ENCODE data around the gene KCTD19. TPM values are rescaled to one million over a fixed set of nuclear protein-coding genes. Genes with fewer than 3 reads are reported as not detected.

The KCTD19 gene
- total RNA-seq, 1 donor from 2014 or later: 1.3 TPM

- H3K27me3 Mint-ChIP-seq (ENCODE audit: low read depth): no peaks in the 10 kb centered on the region
- no peak overlapping the region for H3K4me3 Mint-ChIP-seq
- no peak overlapping the region for H3K27ac Mint-ChIP-seq (ENCODE audit: unreplicated experiment)
- H3K36me3 Mint-ChIP-seq (ENCODE audit: low read depth): no peaks in the 10 kb centered on the region
- no peaks in the 10 kb centered on the region for H3K4me1 Mint-ChIP-seq
- DNase-seq (ENCODE audit: low read depth, low spot score): no peak
- no peak for TF ChIP-seq CTCF (conservative IDR thresholded peaks at IDR 0.05)
- H3K9me3 Mint-ChIP-seq: no peaks in the 10 kb centered on the region
These were observed 55.1 kb downstream of the KCTD19 start for GRCh38 chr16:67271446-67271845.

DNA sequence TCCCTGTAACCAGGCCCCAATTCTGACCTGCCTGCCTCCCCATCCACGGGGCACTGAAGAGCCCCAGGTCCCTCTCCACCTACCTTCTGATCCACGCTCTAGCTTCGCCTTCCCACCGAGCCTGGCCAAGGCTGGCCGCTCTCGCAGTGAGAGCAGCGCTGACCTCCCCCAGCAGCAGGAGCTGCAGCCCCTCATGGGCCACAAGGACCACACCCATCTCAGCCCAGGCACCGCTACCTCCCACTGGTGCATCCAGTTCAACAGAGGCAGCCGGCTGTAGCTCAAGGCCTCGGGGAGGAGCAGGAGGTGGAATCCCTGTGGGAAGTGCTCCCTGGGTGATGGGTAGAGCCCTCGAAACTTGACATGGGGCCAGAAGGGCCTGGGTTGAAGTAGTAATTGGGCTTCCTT lies 55.6 kb downstream of the KCTD19 start:
- Mint-ChIP-seq H3K4me1 (no peaks in the 10 kb centered on the region), H3K4me3 (no peak overlapping the region), H3K27ac (ENCODE audit: unreplicated experiment) (no peak overlapping the region), H3K27me3 (ENCODE audit: low read depth) (no peaks in the 10 kb centered on the region), H3K36me3 (ENCODE audit: low read depth) (no peaks in the 10 kb centered on the region), H3K9me3 (no peaks in the 10 kb centered on the region)
- TF ChIP-seq CTCF (conservative IDR thresholded peaks at IDR 0.05): no peak
- no peak for DNase-seq (ENCODE audit: low read depth, low spot score)

- no peaks in the 10 kb centered on the region for H3K9me3 Mint-ChIP-seq
- H3K4me3 Mint-ChIP-seq: no peak overlapping the region
- no peak for DNase-seq (ENCODE audit: low read depth, low spot score)
- no peaks in the 10 kb centered on the region for H3K27me3 Mint-ChIP-seq (ENCODE audit: low read depth)
- H3K36me3 Mint-ChIP-seq (ENCODE audit: low read depth): no peaks in the 10 kb centered on the region
- no peak overlapping the region for H3K27ac Mint-ChIP-seq (ENCODE audit: unreplicated experiment)
- TF ChIP-seq CTCF (conservative IDR thresholded peaks at IDR 0.05): no peak
- no peaks in the 10 kb centered on the region for H3K4me1 Mint-ChIP-seq
These were observed 56.8 kb downstream of the KCTD19 start for GRCh38 chr16:67269766-67270165.

- H3K4me1 Mint-ChIP-seq: no peaks in the 10 kb centered on the region
- H3K27me3 Mint-ChIP-seq (ENCODE audit: low read depth): peaks cover 2% of the 10 kb centered on the region
- H3K27ac Mint-ChIP-seq (ENCODE audit: unreplicated experiment): no peak overlapping the region
- H3K4me3 Mint-ChIP-seq: no peak overlapping the region
- no peaks in the 10 kb centered on the region for H3K36me3 Mint-ChIP-seq (ENCODE audit: low read depth)
- no peaks in the 10 kb centered on the region for H3K9me3 Mint-ChIP-seq
- TF ChIP-seq CTCF (conservative IDR thresholded peaks at IDR 0.05): no peak
- no peak for DNase-seq (ENCODE audit: low read depth, low spot score)
These were observed 58.4 kb downstream of the KCTD19 start for GRCh38 chr16:67268136-67268579.

GRCh38 chr16:67265834-67266233 lies 60.7 kb downstream of the KCTD19 start:
- no peak for DNase-seq (ENCODE audit: low read depth, low spot score)
- Mint-ChIP-seq H3K27me3 (ENCODE audit: low read depth) (peaks cover 15% of the 10 kb centered on the region), H3K4me1 (no peaks in the 10 kb centered on the region), H3K9me3 (no peaks in the 10 kb centered on the region), H3K27ac (ENCODE audit: unreplicated experiment) (no peak overlapping the region), H3K36me3 (ENCODE audit: low read depth) (no peaks in the 10 kb centered on the region), H3K4me3 (no peak overlapping the region)
- no peak for TF ChIP-seq CTCF (conservative IDR thresholded peaks at IDR 0.05)

DNA sequence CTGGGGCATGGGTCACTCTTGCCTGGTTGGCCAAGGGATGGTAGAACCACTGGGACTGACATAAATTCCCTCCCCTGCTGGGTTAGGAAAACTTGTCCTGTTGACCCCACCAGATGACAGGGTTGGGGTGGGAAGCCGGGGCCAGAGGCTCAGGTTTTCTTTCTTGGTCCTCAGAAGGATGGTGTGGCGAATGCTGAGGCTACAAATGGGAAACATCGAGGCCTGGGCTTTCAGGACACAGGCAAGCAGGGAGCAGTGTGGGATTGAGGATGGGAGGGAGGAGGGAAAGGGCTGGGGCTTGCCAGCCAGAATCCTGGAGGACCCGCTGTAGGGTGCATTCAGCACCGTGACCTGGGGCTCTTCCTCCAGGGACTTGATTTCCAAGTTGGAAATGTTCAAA lies 61.7 kb downstream of the KCTD19 start:
- TF ChIP-seq CTCF (conservative IDR thresholded peaks at IDR 0.05): no peak
- H3K27ac Mint-ChIP-seq (ENCODE audit: unreplicated experiment): no peak overlapping the region

More for the DNA sequence above, 61.7 kb downstream of the KCTD19 start:
- Mint-ChIP-seq H3K36me3 (ENCODE audit: low read depth) (no peaks in the 10 kb centered on the region), H3K9me3 (no peaks in the 10 kb centered on the region), H3K27me3 (ENCODE audit: low read depth) (peaks cover 15% of the 10 kb centered on the region), H3K4me3 (no peak overlapping the region), H3K4me1 (no peaks in the 10 kb centered on the region)
- DNase-seq (ENCODE audit: low read depth, low spot score): no peak
